Activated CD4-positive, alpha-beta T cell treated with anti-CD3 and anti-CD28 coated beads, Interleukin-2, amount 10 ng/mL, durations not matched to agents 7 days and 5 days (primary cell): Measurements from ENCODE around the gene MAP3K1. TPM values are rescaled to one million over a fixed set of nuclear protein-coding genes. Genes with fewer than 3 reads are reported as not detected.
"Not testable (repeated sequence)": the region's sequence is repeated elsewhere in the genome, so short reads cannot be mapped to it uniquely, and the experiment has no call there.

ENCODE experiments used
- CTCF ChIA-PET: fragments of 350-600 bp; sonication (Branson Sonifier 250); formaldehyde crosslinking; loops from one replicate; lab custom pipeline; 2021; ENCODE audit warnings: antibody characterized with exemption; lab: Charles Lee
- POLR2A ChIA-PET: fragments of 350-600 bp; sonication (Branson Sonifier 250); formaldehyde crosslinking; loops from one replicate; lab custom pipeline; 2021; ENCODE audit warnings: antibody characterized with exemption; lab: Charles Lee
- DNase-seq: peaks from one replicate; pipeline ENCODE4 v3.0.0-alpha.2; 2020
- H3K27ac Mint-ChIP-seq: one replicate; pipeline ENCODE4 v1.8.0; 2021; ENCODE audit warnings: mild to moderate bottlenecking, moderate library complexity, mixed read lengths
- H3K27me3 Mint-ChIP-seq: one replicate; pipeline ENCODE4 v1.8.0; 2021; ENCODE audit warnings: mixed read lengths
- H3K36me3 Mint-ChIP-seq: one replicate; pipeline ENCODE4 v1.8.0; 2021; ENCODE audit warnings: low read depth, mixed read lengths
- H3K4me1 Mint-ChIP-seq: one replicate; pipeline ENCODE4 v1.8.0; 2021; ENCODE audit warnings: mixed read lengths
- H3K4me3 Mint-ChIP-seq: one replicate; pipeline ENCODE4 v1.8.0; 2021; ENCODE audit warnings: mild to moderate bottlenecking, moderate library complexity, mixed read lengths
- H3K9me3 Mint-ChIP-seq: one replicate; pipeline ENCODE4 v1.8.0; 2021; ENCODE audit warnings: mixed read lengths
- total RNA-seq, 2 experiments: library from RNA; stranded (reverse); gene quantifications; one replicate each; pipeline ENCODE4 v1.2.3, GENCODE V29; 2021

MAP3K1 gene
- total RNA-seq, 2 experiments from 2014 or later, result 59.9 to 63.9 TPM

DNA sequence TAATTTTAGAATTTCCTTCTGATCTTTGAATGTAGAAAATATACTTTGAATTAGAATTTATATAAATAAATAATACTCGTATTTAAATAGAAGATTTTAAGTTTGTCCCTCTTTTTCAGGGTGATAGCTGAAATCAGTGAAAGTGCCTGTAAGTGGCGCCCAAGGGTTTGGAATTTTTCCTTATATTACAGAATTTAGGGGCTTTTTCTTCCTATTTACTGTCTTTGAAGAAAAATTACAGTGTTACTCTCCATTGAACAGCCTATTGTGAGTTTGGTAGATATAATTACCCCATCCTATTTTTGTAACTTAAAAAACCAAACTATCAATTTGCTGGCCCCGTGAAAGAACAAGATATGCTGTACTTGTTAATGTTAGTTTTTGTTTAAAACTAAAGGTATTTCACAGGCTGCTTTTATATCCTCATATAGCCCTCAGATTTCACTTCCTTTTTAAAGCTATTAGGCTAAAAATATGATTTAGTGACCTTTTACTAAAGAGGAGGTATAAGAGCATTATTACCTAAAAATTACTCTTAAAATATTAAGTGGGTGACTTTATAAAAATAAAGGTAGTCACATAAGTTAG lies 3.2 kb downstream of the MAP3K1 start:
- CTCF ChIA-PET, result interaction anchor here (1.5 to 1.6 kb wide), 2 partner anchors 9 to 548 kb away, joined by 4 to 5 read pairs; no protein-coding TSS in a partner anchor
- peaks cover 55% of the 10 kb centered on the region for H3K4me1 Mint-ChIP-seq
- H3K27me3 Mint-ChIP-seq, result no peaks in the 10 kb centered on the region
- H3K36me3 Mint-ChIP-seq, result peaks cover 44% of the 10 kb centered on the region
- POLR2A ChIA-PET, result interaction anchor here (0.6 kb wide), 1 partner anchor 318 kb away, joined by 4 read pairs; no protein-coding TSS in a partner anchor
- no peaks in the 10 kb centered on the region for H3K9me3 Mint-ChIP-seq
- DNase-seq, result no peak
- peak overlapping the region; percentile 78 for H3K27ac Mint-ChIP-seq
- peak overlapping the region; percentile 76 for H3K4me3 Mint-ChIP-seq

DNA sequence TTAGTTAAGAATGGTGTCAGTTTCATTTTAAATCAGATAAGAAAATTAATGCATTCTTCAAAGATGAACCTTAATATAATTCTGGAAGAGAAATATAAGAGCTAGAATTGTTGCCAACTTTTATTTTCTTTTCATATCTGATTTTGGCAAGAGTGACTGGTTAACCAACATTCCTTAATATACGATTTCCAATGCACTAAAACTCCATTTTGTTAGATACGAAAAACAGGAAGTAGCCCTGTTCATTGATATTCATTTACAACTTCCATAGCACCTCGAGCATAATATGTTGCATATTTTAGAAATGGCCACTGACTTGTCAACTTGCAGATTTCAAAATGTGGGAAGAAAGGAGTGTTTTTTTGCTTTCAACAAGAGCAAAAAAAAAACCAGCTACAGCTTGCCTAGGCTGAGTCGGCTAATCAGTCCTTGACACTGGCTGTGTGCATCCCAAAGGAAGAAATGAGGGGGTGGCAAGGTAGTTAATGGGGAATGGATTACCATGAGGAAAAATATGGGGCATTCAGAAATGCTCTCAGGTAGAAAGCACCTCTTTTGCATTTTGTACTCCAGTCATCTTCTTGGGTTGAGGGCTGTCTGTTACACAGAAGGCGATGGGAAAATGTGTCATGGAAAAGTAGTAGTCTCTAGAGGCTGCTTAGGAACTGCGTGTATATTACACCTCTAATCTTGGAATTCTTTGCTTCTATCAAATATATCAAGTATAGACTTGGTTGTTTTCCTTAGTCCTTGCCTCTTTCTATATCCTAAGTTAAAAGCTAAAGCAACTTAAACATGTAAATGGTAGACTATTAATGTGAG lies 3.9 kb downstream of the MAP3K1 start:
- peaks cover 47% of the 10 kb centered on the region for H3K36me3 Mint-ChIP-seq
- ChIA-PET CTCF (interaction anchor here (1.5 to 1.6 kb wide), 2 partner anchors 8 to 548 kb away, joined by 4 to 5 read pairs; no protein-coding TSS in a partner anchor), POLR2A (interaction anchor here (0.6 kb wide), 2 partner anchors 301 to 968 kb away, joined by 3 to 4 read pairs; no protein-coding TSS in a partner anchor)
- H3K9me3 Mint-ChIP-seq, result no peaks in the 10 kb centered on the region
- peak overlapping the region; percentile 78 for H3K27ac Mint-ChIP-seq
- DNase-seq, result no peak
- H3K4me1 Mint-ChIP-seq, result peaks cover 54% of the 10 kb centered on the region
- H3K4me3 Mint-ChIP-seq, result peak overlapping the region; percentile 76
- H3K27me3 Mint-ChIP-seq, result no peaks in the 10 kb centered on the region

DNA sequence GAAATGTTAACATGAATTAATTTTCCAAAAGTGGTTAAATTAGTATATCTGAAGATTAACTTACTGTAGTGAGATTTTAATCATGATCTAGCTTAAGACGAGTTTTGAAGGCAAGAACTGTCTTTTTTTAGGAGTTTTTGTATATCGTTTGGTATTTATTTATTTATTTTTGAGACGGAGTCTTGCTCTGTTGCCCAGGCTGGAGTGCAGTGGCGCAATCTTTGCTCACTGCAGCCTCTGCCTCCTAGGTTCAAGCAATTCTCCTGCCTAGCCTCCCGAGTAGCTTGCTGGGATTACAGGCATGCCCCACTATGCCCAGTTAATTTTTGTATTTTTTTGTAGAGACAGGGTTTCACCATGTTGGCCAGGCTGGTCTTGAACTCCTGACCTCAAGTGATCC lies 6.5 kb downstream of the MAP3K1 start:
- not testable (repeated sequence) for H3K27me3 Mint-ChIP-seq, DNase-seq

DNA sequence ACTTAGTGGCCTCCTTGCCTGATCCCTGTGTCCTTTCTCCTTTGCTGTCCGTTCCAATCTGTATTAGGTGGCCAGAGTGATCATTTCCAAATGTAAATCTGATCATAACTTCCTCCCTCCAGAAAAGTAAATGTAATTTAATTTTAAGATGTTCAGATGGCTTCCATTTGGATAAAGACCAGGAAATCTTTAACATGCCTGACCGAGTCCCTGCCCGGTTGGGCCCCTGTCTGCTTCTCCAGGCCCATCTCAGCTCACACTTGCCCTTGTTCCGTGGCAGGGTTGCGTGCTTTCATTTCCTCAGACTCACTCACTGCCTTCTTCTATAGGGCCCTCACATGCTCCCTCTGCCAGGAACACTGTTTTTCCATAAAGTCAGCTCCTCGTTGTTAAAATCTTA lies 7.6 kb downstream of the MAP3K1 start:
- CTCF ChIA-PET, result interaction anchor here (1.0 to 1.1 kb wide), 2 partner anchors 11 to 15 kb away, joined by 3 read pairs; no protein-coding TSS in a partner anchor
- Mint-ChIP-seq H3K9me3 (no peaks in the 10 kb centered on the region), H3K27me3 (no peaks in the 10 kb centered on the region), H3K36me3 (peaks cover 54% of the 10 kb centered on the region), H3K4me3 (peak overlapping the region; percentile 7), H3K4me1 (peaks cover 78% of the 10 kb centered on the region), H3K27ac (no peak overlapping the region)
- POLR2A ChIA-PET, result no interaction called here
- no peak for DNase-seq

More for the DNA sequence above, 6.5 kb downstream of the MAP3K1 start:
- H3K27ac Mint-ChIP-seq, H3K9me3 Mint-ChIP-seq, H3K4me3 Mint-ChIP-seq, POLR2A ChIA-PET: not testable (repeated sequence)
- Mint-ChIP-seq H3K4me1 (peaks cover 73% of the 10 kb centered on the region), H3K36me3 (peaks cover 60% of the 10 kb centered on the region)
- CTCF ChIA-PET, result interaction anchor here (0.6 kb wide), 1 partner anchor 67 kb away, joined by 3 read pairs; no protein-coding TSS in a partner anchor

DNA sequence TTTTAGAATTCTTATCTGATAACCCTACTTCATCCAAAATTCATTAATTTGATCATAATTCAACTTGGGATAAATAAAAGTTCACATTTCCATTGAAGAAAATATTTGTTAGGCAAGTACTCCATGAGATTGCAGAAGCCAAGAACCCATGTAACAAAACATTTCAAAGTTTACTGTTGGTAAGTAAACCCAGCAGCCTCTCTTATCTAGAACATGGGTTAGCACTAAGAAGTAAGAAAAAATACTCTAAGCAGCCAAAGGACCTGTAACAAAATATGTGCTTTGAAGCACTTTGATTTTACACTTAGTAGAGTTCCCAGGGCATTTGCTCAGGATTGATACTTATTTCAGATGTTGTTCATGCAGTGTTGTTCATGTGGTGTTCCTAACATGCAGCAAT lies 8.7 kb downstream of the MAP3K1 start:
- Mint-ChIP-seq H3K4me3 (no peak overlapping the region), H3K27me3 (no peaks in the 10 kb centered on the region), H3K27ac (peak overlapping the region; percentile 44), H3K9me3 (no peaks in the 10 kb centered on the region), H3K4me1 (peaks cover 82% of the 10 kb centered on the region), H3K36me3 (peaks cover 56% of the 10 kb centered on the region)
- no peak for DNase-seq
- ChIA-PET POLR2A (no interaction called here), CTCF (interaction anchor here (1.1 kb wide), 1 partner anchor 10 kb away, joined by 3 read pairs; no protein-coding TSS in a partner anchor)

DNA sequence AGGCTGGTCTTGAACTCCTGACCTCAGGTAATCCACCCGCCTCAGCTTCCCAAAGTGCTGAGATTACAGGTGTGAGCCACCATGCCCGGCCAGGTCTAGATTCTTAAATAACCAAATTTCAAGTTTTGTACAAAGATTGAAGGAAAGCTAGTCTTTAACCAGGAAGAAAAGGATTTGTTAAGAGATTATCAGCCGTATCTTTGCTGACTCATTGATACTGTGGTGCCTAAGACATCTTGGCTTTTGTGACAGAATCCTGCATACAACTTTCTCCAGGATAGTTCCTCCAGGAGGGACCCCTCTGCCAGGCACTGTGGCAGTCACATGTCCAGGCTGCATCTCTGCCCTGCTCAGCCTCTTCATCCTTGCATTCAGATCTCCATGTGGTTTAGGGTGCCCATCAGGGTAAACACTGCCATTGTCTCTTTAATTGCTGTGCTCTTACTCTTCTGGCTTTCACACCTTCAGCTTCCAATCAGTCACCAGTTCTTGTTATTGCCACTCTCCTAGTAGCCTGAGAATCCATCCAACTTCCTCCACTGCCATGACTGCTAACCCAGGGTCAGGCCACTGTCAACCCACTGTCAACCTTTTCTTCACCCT lies 10.0 kb downstream of the MAP3K1 start:
- Mint-ChIP-seq H3K4me3 (no peak overlapping the region), H3K9me3 (no peaks in the 10 kb centered on the region), H3K27ac (no peak overlapping the region), H3K36me3 (peaks cover 51% of the 10 kb centered on the region), H3K4me1 (peaks cover 85% of the 10 kb centered on the region), H3K27me3 (no peaks in the 10 kb centered on the region)
- ChIA-PET POLR2A (no interaction called here), CTCF (interaction anchor here (0.9 to 5.2 kb wide), 3 partner anchors 13 to 516 kb away, joined by 3 to 20 read pairs (median 3); no protein-coding TSS in a partner anchor)
- DNase-seq, result no peak

DNA sequence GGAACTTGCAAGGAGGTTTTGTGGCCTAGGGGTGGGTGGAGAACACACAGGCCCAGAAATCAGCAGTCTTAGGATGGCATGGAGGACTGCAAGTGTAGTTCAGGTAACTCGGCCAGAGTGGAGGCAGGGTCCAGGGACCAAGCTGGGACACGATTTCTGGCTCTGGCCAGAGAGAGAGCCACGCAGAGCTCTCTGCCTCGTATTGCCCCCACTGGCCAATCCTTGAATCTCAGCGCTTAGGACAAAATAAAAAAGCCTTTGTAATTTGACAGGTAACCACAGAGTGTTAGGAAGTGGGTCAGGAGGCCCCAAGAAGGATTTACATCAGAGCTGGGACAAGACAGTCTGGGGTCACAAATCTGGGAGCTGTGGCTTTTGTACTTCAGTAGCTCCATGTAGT lies 11.7 kb downstream of the MAP3K1 start:
- no peaks in the 10 kb centered on the region for H3K9me3 Mint-ChIP-seq
- ChIA-PET CTCF (interaction anchor here (0.5 to 5.2 kb wide), 12 partner anchors 8 to 684 kb away, joined by 3 to 20 read pairs (median 4); no protein-coding TSS in a partner anchor), POLR2A (interaction anchor here (0.7 kb wide), 1 partner anchor 28 kb away, joined by 3 read pairs; no protein-coding TSS in a partner anchor)
- peaks cover 42% of the 10 kb centered on the region for H3K36me3 Mint-ChIP-seq
- H3K27me3 Mint-ChIP-seq, result no peaks in the 10 kb centered on the region
- no peak for DNase-seq
- no peak overlapping the region for H3K4me3 Mint-ChIP-seq
- no peak overlapping the region for H3K27ac Mint-ChIP-seq
- H3K4me1 Mint-ChIP-seq, result peaks cover 87% of the 10 kb centered on the region

DNA sequence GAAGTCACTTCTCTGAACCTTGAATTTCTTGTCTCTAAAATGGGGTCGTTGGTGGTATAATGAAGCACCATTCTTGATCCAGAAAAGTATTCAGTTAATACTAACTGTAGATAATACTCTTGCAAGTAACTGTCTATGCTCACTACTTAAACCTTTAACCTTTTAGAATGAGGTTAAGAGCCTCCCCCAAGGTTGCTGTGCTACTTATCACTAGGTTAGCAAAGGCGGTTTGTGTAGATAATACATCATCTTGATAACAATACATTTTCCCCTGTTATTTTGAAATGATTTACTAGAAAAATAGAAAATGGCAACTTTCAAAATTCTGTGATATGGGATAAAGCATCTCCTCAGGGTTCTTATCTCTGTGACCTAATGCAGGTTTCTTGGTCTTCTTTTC lies 12.6 kb downstream of the MAP3K1 start:
- Mint-ChIP-seq H3K27me3 (no peaks in the 10 kb centered on the region), H3K4me1 (peaks cover 85% of the 10 kb centered on the region), H3K9me3 (no peaks in the 10 kb centered on the region), H3K4me3 (no peak overlapping the region), H3K27ac (no peak overlapping the region), H3K36me3 (peaks cover 35% of the 10 kb centered on the region)
- ChIA-PET POLR2A (no interaction called here), CTCF (interaction anchor here (0.6 to 5.2 kb wide), 5 partner anchors 9 to 1279 kb away, joined by 3 to 20 read pairs (median 4); no protein-coding TSS in a partner anchor)
- no peak for DNase-seq

DNA sequence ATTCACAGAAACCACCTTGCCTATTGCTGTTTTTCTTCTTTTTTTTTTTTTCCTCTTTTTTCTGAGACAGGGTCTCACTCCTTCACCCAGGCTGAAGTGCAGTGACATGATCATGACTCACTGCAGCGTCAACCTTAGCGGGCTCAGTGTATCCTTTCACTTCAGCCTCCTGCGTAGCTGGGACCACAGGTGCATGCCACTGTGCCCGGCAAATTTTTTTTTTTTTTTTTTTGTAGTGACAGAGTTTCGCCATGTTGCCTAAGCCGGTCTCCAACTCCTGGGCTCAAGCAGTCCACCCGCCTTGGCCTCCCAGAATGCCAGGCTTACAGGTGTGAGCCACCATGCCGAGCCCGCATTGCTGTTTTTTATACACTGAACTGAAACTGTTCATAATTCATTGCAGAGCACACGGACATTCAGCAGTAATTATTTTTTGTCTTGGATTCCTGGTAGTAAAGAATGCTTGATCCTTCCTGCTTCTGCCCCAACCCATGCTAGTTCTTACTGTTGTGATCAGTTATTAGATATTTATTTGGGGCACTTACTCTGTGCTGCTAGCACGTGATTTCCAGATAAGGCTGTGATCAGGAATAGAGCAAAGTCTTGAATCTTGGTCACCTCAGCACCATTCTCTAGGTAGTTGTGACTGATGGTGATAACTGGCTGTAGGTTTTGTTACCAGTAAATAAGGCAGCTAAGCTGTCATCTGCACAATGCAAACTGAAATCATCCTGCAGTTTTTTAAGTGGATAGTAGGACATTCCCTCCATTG lies 14.0 kb downstream of the MAP3K1 start:
- Mint-ChIP-seq H3K36me3 (peaks cover 28% of the 10 kb centered on the region), H3K27me3 (no peaks in the 10 kb centered on the region), H3K27ac (peak overlapping the region; percentile 75), H3K9me3 (no peaks in the 10 kb centered on the region), H3K4me3 (peak overlapping the region; percentile 69), H3K4me1 (peaks cover 85% of the 10 kb centered on the region)
- POLR2A ChIA-PET, result interaction anchor here (0.7 kb wide), 1 partner anchor 133 kb away, joined by 3 read pairs; no protein-coding TSS in a partner anchor
- CTCF ChIA-PET, result interaction anchor here (0.6 to 5.2 kb wide), 3 partner anchors 9 to 277 kb away, joined by 3 to 20 read pairs (median 4); no protein-coding TSS in a partner anchor
- peak; percentile 53 for DNase-seq

DNA sequence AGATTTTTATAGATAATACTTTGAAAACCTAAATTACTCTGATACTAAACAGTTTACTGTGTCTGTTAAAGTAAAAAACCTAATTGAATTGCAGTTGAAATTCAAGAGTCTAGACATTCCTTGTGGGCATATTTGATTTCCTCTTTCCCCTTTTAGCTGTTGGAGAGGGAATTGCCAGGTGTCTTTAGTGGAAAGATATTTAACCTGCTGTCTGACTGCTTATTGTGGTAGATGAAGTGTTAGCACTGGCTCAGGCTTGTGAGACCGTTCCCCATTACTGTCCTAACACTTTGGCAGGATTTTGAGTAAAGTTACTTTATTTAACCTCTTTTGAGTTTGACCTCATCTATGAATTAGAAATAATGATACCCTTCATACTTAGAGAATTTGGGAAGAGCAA lies 16.4 kb downstream of the MAP3K1 start:
- Mint-ChIP-seq H3K27ac (no peak overlapping the region), H3K27me3 (no peaks in the 10 kb centered on the region), H3K4me3 (no peak overlapping the region), H3K36me3 (peaks cover 14% of the 10 kb centered on the region), H3K9me3 (no peaks in the 10 kb centered on the region), H3K4me1 (peaks cover 87% of the 10 kb centered on the region)
- DNase-seq, result no peak
- POLR2A ChIA-PET, result no interaction called here
- CTCF ChIA-PET, result no interaction called here

DNA sequence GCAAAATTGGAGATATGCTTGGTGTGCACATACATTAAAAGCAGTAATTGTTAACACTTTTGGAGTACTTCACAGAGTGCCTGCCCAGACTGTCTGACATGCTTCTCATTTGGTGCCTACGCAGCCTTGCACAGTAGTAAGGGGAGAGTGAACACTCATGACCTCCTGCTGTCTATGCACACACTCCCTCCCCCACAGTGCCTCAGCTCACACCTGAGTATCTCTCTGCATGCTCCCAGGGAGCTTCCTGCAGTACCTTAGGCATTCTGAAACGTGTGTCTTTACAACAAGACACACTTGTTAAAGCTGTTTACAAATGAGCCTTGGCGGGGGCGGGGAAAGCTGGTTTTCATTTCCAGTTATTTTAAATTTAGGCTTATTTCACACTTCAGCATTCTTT lies 18.0 kb downstream of the MAP3K1 start:
- ChIA-PET POLR2A (no interaction called here), CTCF (interaction anchor here (1.9 kb wide), 1 partner anchor 562 kb away, joined by 7 read pairs; no protein-coding TSS in a partner anchor)
- Mint-ChIP-seq H3K4me3 (no peak overlapping the region), H3K4me1 (peaks cover 87% of the 10 kb centered on the region), H3K9me3 (no peaks in the 10 kb centered on the region), H3K27ac (no peak overlapping the region), H3K36me3 (peaks cover 6% of the 10 kb centered on the region), H3K27me3 (no peaks in the 10 kb centered on the region)
- no peak for DNase-seq
